AG04449 (cell line): ENCODE data around the gene MAGEL2.
"Not testable (repeated sequence)": the region's sequence is repeated elsewhere in the genome, so short reads cannot be mapped to it uniquely, and the experiment has no call there.

Source experiments
- CTCF ChIA-PET: fragments of 350-600 bp; formaldehyde crosslinking; extraction: SDS; loops from one replicate; lab custom pipeline; 2021; ENCODE audit warnings: antibody characterized with exemption; lab: Yijun Ruan, JAX
- POLR2A ChIA-PET: fragments of 400-600, 350-600 bp; formaldehyde crosslinking; extraction: SDS; loops from one replicate; lab custom pipeline; 2020; ENCODE audit warnings: antibody characterized with exemption, inconsistent platforms; lab: Yijun Ruan, JAX
- DNase-seq: peaks from one replicate; pipeline ENCODE4 v3.0.0-alpha.2; 2010; ENCODE audit warnings: low read depth, low spot score
- H3K4me3 ChIP-seq: 2 replicates; pipeline ENCODE4 v1.5.1; 2011; ENCODE audit warnings: low read depth, mild to moderate bottlenecking, control low read depth, low read length
- CTCF ChIP-seq: IDR thresholded peaks from one replicate; pipeline ENCODE4 v1.5.1; 2011; ENCODE audit warnings: mild to moderate bottlenecking, moderate library complexity, low read length, control low read depth, inconsistent platforms; ENCODE audit not compliant: insufficient read depth; ENCODE audit errors: missing control alignments

MAGEL2 gene

GRCh38 chr15:23628612-23629233 is 18.9 kb downstream of the MAGEL2 start:
- ChIA-PET POLR2A (no interaction called here), CTCF (interaction anchor here (1.2 to 1.6 kb wide), 2 partner anchors 29 to 249 kb away, joined by 3 to 4 read pairs; no protein-coding TSS in a partner anchor)
- DNase-seq, result no peak
- TF ChIP-seq CTCF, result no peak
- no peak overlapping the region for H3K4me3 ChIP-seq

- DNase-seq, result no peak
- no peak for TF ChIP-seq CTCF
- ChIA-PET CTCF (no interaction called here), POLR2A (no interaction called here)
- H3K4me3 ChIP-seq, result no peak overlapping the region
Observed at GRCh38 chr15:23616536-23616935, 31.1 kb downstream of the MAGEL2 start.

- ChIA-PET CTCF (no interaction called here), POLR2A (no interaction called here)
- H3K4me3 ChIP-seq, result no peak overlapping the region
- DNase-seq, result no peak
- no peak for TF ChIP-seq CTCF
Observed at GRCh38 chr15:23606226-23606625, 41.4 kb downstream of the MAGEL2 start.

- H3K4me3 ChIP-seq, result no peak overlapping the region
- ChIA-PET CTCF (no interaction called here), POLR2A (no interaction called here)
- no peak for TF ChIP-seq CTCF
- DNase-seq, result no peak
Observed at GRCh38 chr15:23602124-23602523, 45.5 kb downstream of the MAGEL2 start.

GRCh38 chr15:23599053-23599452 is 48.6 kb downstream of the MAGEL2 start:
- TF ChIP-seq CTCF, result no peak
- ChIA-PET CTCF (no interaction called here), POLR2A (no interaction called here)
- no peak overlapping the region for H3K4me3 ChIP-seq
- DNase-seq, result no peak

- POLR2A ChIA-PET, H3K4me3 ChIP-seq, DNase-seq, CTCF ChIA-PET: not testable (repeated sequence)
Observed at GRCh38 chr15:23597278-23597677, 50.4 kb downstream of the MAGEL2 start.

- ChIA-PET CTCF (no interaction called here), POLR2A (no interaction called here)
- no peak for DNase-seq
- TF ChIP-seq CTCF, result no peak
- H3K4me3 ChIP-seq, result no peak overlapping the region
Observed at GRCh38 chr15:23596736-23597135, 50.9 kb downstream of the MAGEL2 start.
